ENCODE results near the gene ANGPT4. TPM values are rescaled to one million over a fixed set of nuclear protein-coding genes. Genes with fewer than 3 reads are reported as not detected.
"Not testable (repeated sequence)": the region's sequence is repeated elsewhere in the genome, so short reads cannot be mapped to it uniquely, and the experiment has no call there.

ANGPT4 gene
- total RNA-seq, 1 experiment from 2014 or later = not detected

- DNase-seq (ENCODE audit: low read depth) = peak; percentile 86
These were observed 71.5 kb downstream of the ANGPT4 start for GRCh38 chr20:844473-845225.

DNA sequence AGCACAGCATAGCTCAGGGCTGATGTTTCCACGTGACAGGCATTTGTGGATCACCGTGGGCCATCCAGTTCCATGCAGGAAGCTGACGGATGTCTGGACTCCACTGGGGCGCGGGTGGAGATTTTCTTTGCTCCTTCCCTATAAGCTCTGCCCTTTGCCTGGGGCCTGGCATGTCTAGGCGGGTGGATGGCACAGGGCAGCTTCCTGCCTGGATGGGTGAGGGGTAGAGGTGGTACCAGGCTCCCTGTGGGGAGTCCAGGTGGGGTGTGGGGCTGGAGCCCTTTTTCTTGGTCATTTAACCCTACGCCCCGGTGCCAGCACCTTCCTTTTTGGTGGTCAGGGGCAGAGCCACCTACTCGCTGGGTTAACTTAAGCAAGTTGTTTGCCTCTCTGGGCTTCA is 72.2 kb downstream of the ANGPT4 start:
- no peak for DNase-seq (ENCODE audit: low read depth)

GRCh38 chr20:842547-842940 is 73.6 kb downstream of the ANGPT4 start:
- DNase-seq (ENCODE audit: low read depth) = no peak

GRCh38 chr20:841568-842546 is 74.3 kb downstream of the ANGPT4 start:
- no peak for DNase-seq (ENCODE audit: low read depth)

- DNase-seq (ENCODE audit: low read depth) = no peak
These were observed 75.1 kb downstream of the ANGPT4 start for GRCh38 chr20:840858-841567.

DNA sequence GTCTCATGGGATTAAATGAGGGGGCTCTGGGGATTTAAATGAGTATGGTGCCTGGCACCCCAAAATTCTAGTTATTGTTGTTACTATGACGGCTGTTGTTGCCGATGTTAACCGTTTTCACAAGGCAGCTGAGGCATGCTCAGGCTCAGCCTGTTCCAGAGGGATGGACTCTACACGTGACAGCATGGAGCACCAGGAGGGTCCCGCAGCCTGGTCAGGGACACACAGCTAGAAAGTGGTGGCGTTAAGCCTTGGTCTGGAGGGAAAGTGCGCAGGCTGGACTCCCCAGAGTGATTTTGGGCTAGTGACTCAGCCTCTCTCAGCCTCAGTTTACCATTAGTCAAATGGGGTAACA is 75.7 kb downstream of the ANGPT4 start:
- no peak for DNase-seq (ENCODE audit: low read depth)

DNA sequence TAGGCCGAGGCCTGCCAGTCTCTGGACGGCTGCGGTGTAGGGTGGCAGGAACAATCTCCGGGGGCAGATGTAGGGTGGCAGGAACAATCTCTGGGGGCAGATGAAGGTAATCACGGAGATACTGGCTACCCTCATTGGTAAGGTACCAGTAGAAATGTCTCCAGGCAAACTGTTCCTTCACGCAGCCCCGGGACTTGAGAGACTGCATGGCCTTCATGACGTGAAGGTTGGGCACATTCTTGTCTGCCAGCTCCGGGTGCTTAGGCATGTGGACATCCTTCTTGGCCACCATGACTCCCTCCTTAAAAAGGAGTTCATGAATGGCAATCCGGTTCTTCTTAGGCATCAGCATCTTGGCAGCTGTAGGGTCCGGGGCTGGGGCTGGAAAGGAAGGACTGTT is 76.5 kb downstream of the ANGPT4 start:
- DNase-seq (ENCODE audit: low read depth) = no peak

DNA sequence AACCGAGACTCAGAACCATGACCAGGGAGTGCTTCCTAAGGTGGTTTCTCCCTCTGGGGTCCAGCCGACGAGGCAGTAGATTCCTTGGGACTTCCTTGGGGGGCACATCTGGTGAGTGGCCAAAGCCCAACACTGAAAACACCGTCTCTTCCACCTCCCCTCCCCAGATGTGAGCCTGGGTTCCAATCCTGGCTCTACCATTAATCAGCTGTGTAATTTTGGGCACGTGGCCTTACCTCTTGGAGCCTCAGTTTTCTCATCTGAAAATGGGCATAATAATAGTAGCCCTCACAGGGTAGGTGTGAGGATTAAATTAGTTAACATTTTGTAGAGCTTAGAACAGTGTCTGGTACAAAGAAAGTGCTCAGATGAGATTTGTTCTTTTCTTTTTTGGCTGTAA is 77.1 kb downstream of the ANGPT4 start:
- DNase-seq (ENCODE audit: low read depth) = no peak

GRCh38 chr20:836190-836589 is 79.9 kb downstream of the ANGPT4 start:
- no peak for DNase-seq (ENCODE audit: low read depth)

- DNase-seq (ENCODE audit: low read depth) = peak; percentile 64
These were observed 80.5 kb downstream of the ANGPT4 start for GRCh38 chr20:835608-836045.

DNA sequence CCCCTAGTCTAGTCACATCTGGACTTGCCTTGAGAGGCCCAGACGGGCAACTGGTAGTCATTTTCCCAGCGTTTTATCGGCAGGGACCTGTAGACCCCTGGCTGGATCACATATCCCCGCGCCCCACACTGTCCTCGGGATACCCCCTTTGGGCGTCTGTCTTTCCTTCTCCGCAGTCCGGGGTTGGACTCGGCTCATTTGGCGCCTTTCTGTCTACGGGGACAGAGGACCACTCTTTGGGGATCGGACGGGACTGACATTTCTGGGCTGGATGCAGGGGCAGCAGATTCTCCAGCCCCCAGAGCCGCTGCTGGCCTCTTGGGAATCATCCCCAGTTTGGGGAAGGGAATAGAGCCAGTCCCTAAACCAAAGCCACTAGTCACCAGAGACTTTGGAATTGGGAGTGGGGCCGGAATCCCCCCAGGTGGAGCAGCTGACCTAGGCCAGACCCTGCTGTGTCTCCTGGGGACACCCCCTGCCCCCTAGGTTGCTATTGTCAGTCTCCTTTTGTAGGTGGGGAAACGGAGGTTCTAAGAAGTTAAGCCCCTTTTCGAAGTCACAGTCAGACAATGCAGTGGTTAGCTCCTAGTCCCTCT is 81.9 kb downstream of the ANGPT4 start:
- no peak for DNase-seq (ENCODE audit: low read depth)

DNA sequence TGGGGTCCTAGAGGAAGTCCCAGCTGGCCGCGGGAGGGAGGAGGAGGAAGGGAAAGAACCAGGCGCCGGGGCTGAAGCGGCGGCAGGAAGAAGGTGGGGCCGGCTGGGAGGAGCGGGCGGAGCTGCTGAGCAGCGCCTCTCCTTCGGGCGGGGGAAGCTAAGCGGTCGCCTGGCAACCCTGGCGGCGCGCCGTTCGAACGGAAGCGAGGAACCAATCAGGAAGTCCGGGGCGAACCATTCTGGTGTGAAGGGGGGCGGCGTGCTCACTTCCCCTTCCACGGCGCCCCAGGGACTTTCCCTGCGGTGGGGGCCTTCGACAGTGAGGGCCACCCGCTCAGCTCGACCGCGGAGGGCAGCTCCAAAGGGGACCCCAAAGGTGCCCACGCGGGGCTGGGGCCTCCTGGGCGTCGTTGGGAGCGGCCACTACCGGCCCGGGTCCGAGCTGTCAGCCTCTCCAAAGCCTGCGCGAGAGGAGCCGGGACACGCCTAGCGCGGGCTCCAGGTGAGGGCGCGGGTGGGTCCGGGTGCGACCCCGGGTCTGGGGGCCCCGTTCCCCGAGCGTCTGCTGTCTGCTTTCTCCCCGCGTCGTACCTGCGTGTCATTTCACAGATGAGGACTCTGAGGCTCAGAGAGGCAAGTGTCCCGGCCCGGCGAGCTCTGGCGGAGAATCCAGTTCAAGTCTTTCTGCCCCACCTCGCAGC is 82.5 kb downstream of the ANGPT4 start, which contains the start of gene FAM110A:
Gene FAM110A (plus strand): TSS at position 266 of the 701 bp plus-strand sequence. CDS start 11,090 bp downstream, outside the sequence.
- peak; percentile 98 for DNase-seq (ENCODE audit: low read depth)

DNA sequence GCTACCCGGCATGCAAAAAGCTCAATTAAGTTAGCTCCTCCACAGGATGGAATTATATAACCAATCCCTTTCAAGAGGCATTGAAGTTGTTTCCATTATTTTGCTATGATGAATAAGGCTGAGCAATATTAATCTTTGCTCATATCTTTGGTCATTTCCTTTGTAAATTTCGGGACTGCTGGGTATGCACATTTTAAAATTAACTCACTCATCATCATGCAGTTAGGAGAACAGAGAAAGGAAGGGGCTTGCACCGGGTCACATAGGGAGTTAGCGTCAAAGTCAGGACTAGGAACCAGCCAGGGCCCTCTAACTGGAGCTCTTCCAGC is 83.0 kb downstream of the ANGPT4 start:
- no peak for DNase-seq (ENCODE audit: low read depth)

DNA sequence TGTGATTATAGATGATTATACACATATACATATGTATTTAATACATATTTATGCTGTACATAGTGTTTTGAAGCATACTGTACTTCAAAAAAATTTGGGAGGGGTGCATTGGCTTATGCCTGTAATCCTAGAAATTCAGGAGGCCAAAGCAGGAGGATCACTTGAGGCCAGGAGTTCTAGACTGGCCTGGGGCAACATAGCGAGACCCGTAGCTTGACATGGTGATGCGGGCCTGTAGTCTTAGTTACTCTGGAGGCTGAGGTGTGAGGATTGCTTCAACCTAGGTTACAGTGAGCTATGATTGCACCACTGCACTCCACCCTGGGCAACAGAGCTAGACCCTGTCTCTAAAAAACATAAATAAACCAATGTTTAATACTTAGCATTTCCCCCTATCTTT is 84.2 kb downstream of the ANGPT4 start:
- DNase-seq (ENCODE audit: low read depth) = no peak

DNA sequence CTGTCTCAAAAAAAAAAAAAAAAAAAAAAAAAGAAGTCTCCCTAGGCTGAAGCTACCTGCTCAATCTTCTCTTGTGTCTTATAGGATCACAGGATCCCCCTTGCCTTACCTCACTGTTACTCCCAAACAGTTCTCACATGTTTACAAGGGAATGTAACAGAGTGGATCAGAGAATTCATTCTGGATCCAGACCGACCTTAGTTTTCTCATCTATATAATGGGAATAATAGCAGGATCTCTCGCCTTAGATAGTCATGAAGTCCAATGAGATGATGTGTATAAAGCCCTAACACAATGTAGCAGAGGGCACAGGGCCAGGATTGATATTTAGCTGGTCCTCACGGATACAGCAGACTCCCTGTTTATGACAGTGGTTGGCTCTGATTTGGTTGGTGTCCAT is 84.9 kb downstream of the ANGPT4 start:
- DNase-seq (ENCODE audit: low read depth) = no peak

DNA sequence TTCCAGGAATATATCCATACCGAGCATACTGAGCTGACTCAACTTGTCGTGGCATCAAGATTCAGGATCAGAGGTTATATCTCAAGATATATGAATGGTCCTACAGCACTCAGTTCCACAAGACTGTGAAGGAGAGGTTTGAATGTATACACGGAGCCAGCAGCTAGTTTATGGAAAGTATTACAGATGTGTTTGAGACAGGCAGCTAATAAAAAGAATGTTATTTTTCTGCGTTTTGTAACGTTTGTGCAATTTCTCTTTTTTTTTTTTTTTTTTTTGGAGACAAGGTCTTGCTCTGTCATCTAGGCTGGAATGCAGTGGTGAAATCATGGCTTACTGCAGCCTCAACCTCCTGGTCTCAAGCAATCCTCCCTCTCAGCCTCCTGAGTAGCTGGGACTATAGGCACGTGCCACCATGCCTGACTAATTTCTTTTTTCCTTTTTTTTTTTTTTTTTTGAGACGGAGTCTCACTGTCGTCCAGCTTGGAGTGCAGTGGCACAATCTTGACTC is 86.1 kb downstream of the ANGPT4 start:
- no peak for DNase-seq (ENCODE audit: low read depth)

DNA sequence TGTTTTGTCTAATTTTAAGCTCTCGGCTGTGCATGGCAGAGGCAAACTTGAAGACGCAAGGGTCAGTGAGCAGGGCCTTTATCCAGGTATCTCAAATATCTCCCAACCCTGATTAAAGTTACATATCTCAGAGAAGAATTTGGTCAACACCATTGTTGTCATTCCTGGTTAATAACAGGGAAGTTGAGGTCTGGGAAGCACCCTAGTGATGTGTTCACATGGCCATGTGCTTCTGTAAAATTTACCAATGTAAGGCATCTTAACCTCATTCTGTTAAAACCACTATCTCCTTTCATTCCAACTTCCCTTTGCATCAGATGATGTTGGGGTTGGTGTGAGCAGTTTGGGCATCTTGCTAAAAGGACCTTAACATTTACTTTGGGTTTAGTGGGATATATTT is 86.6 kb downstream of the ANGPT4 start:
- DNase-seq (ENCODE audit: low read depth) = no peak

DNA sequence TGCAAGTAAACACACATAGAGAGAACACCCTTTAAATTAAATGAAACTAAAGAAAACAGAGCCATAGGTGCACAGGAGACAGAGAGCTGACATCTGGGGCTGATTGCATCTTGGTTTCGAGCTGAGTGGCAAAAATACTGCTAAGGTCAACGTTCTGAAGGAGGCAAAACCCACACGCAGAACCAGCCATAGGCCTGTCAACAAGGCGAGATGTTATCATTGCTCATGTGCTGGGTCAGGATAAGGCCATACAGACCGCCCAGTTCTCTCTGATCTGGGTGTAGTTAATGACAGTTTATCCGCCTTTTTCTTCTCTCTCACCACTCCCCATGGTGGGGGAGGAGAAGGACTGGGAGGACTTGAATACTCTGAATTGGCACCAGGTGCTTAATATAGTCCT is 87.1 kb downstream of the ANGPT4 start:
- DNase-seq (ENCODE audit: low read depth) = no peak

DNA sequence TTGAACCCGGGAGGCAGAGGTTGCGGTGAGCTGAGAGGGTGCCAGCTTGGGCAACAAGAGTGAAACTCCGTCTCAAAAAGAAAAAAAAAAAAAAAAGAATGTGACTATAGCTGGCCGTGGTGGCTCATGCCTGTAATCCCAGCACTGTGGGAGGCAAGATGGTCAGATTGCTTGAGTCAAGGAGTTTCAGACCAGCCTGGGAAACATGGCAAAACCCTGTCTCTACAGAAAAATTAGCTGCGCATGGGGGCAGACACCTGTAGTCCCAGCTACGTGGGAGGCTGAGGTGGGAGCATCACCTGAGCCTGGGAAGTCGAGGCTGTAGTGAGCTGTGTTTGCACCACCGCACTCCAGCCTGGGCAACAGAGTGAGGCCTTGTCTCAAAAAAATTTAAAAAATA is 88.2 kb downstream of the ANGPT4 start:
- DNase-seq (ENCODE audit: low read depth) = not testable (repeated sequence)

DNA sequence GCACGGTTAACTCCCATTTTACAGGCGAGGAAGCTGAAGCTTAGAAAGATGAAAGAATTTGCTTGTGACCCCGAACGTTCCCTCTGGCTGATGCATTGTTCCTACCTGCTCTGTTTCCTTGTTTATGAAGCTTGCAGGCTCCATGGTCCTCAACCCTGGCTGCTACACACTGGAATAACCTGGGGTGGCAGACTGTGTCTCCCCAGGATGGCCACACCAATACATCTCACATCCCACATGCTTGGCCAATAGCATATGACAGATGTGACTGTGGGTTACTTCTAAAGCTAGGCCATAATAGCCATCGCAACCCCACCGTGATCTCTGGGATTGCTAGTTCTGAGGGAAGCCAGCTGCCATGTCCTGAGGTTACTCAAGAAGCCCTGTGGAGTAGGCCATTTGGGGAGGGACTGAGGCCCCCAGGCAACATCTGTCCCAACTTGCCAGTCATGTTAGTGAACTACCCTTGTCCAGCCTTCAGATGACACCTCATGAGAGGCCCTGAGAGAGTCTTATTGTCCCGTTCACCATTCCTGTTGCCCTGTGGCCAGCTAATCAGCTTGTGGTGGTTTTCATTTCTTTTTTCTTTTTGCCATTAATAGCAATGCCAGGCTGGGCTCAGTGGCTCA is 89.3 kb downstream of the ANGPT4 start:
- DNase-seq (ENCODE audit: low read depth) = no peak

All from RPMI7951 (cell line).